Karpas-422 (cell line): ENCODE data around the gene SLX4. TPM values are rescaled to one million over a fixed set of nuclear protein-coding genes. Genes with fewer than 3 reads are reported as not detected.

Source experiments
- DNase-seq: peaks from one replicate; pipeline ENCODE4 v3.0.0-alpha.2; 2015
- H2AFZ ChIP-seq: fragments of 200-600 bp; sonication (generic); 2 replicates; pipeline ENCODE4 v1.6.1; 2014; ENCODE audit warnings: antibody characterized with exemption, low read length, mixed read lengths
- H3K27ac ChIP-seq: fragments of 200-600 bp; sonication (generic); 2 replicates; pipeline ENCODE4 v1.5.1; 2014; ENCODE audit warnings: mild to moderate bottlenecking, low read length, moderate library complexity
- H3K27me3 ChIP-seq: fragments of 200-600 bp; sonication (generic); 2 replicates; pipeline ENCODE4 v1.6.1; 2014; ENCODE audit warnings: low read length, mixed read lengths
- H3K36me3 ChIP-seq: fragments of 200-600 bp; sonication (generic); 2 replicates; pipeline ENCODE4 v1.6.1; 2014; ENCODE audit warnings: low read length, mixed read lengths; ENCODE audit not compliant: insufficient read depth
- H3K4me1 ChIP-seq: fragments of 200-600 bp; sonication (generic); 2 replicates; pipeline ENCODE4 v1.6.1; 2014; ENCODE audit warnings: mild to moderate bottlenecking, low read length, mixed read lengths
- H3K4me2 ChIP-seq: fragments of 200-600 bp; sonication (generic); 2 replicates; pipeline ENCODE4 v1.6.1; 2014; ENCODE audit warnings: low read length, low read depth, mild to moderate bottlenecking; ENCODE audit not compliant: poor library complexity, severe bottlenecking
- H3K4me3 ChIP-seq: fragments of 200-600 bp; sonication (generic); 2 replicates; pipeline ENCODE4 v1.5.1; 2014; ENCODE audit warnings: mild to moderate bottlenecking, antibody characterized with exemption, low read length, mixed read lengths
- H3K79me2 ChIP-seq: fragments of 200-600 bp; sonication (generic); 2 replicates; pipeline ENCODE4 v1.6.1; 2014; ENCODE audit warnings: mild to moderate bottlenecking, low read length, mixed read lengths
- H3K9ac ChIP-seq: fragments of 200-600 bp; sonication (generic); 2 replicates; pipeline ENCODE4 v1.6.0; 2014; ENCODE audit warnings: low read length
- H3K9me2 ChIP-seq: fragments of 200-600 bp; sonication (generic), shearing (Covaris generic); replicated peaks from 2 replicates; pipeline ENCODE4 v1.6.0; 2014; ENCODE audit warnings: mild to moderate bottlenecking, low read length, moderate library complexity; ENCODE audit not compliant: insufficient read depth
- H3K9me3 ChIP-seq: fragments of 300-700, 200-600 bp; sonication (generic); 2 replicates; pipeline ENCODE4 v1.6.1; 2014; ENCODE audit warnings: low read length, mixed read lengths
- H4K20me1 ChIP-seq: fragments of 200-600 bp; sonication (generic); 2 replicates; pipeline ENCODE4 v1.6.1; 2014; ENCODE audit warnings: mild to moderate bottlenecking, antibody characterized with exemption, low read length, low read depth; ENCODE audit not compliant: insufficient read depth
- total RNA-seq: library from RNA; depleted of rRNA; stranded (reverse); fragments of >200 nt; shearing (Covaris generic); gene quantifications from 2 replicates; pipeline ENCODE4 v1.2.3, GENCODE V29; 2014; ENCODE audit warnings: low replicate concordance

SLX4 gene
- total RNA-seq, 1 experiment from 2014 or later, result 9.1 TPM

DNA sequence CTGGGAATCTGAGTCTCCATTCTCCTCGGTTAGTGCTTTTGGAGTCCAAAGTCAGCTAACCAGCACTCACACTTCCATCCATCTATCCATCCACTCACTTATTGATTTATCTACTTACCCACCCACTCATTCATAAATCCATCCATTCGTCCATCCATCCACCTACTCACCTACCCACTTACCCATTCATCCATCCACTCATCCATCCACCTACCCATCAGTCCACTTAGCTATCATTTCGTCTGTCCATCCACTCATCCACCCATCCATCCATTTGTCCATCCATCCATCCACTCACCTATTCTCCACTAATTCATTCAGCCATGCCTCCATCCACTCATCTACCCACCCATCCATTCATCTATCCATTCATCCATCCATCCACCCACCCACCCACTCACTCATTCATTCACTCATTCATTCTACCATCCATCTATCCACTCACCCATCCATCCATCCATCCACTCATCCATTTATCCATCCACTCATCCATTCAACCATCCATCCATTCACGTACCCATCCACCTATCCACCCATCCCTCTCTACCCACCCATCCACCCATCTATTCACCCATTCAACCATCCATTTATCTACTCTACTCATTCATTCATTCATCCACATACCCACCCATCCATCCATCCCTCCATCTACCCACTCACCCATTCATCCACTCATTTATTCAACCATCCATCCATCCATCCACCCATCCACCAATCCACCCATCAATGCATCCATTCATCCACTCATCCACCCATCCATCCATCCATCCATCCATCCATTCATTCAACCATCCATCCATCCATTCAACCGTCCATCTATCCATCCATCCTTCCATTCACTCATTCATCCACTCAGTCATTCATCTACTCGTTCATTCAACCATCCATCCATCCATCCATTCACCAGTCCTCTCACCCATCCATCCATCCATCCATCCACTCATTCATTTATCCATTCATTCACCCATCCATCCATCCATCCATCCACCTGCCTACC, 60.3 kb downstream of the SLX4 start:
- DNase-seq, result no peak
- Histone ChIP-seq H3K9me2 (0 out of 2 replicates have a peak, but pooled peaks cover 6% of the 10 kb centered on the region), H3K4me1 (no peaks in the 10 kb centered on the region), H3K79me2 (no peaks in the 10 kb centered on the region), H3K9me3 (no peaks in the 10 kb centered on the region), H2AFZ (no peak overlapping the region), H4K20me1 (no peaks in the 10 kb centered on the region), H3K4me2 (no peak overlapping the region), H3K27me3 (no peaks in the 10 kb centered on the region), H3K9ac (no peak overlapping the region), H3K27ac (no peak overlapping the region), H3K36me3 (peaks cover 29% of the 10 kb centered on the region), H3K4me3 (no peak overlapping the region)

DNA sequence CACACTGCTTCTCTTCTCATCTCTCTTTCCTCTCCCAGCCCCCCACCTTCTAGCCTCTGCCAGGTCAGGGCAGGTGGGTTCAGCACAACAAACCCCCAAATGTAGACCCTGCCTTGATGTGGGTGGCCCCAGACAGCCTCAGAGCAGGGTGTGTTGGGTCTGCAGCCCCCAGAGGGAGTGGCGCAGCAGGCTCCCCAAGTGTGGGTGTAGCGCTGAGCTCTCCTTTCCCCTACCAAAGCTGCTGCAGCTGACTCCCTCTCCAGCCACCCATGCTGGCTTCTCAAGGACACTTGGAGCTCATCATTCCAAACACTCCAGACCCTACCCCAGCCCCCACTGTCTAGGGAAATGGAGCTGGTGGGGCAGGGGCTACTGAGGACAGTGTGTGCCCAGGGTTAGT, 61.5 kb downstream of the SLX4 start:
- Histone ChIP-seq H3K27ac (no peak overlapping the region), H3K4me3 (no peak overlapping the region), H3K4me1 (no peaks in the 10 kb centered on the region), H3K9me2 (0 out of 2 replicates have a peak, but pooled peaks cover 6% of the 10 kb centered on the region), H3K9ac (no peak overlapping the region), H3K27me3 (no peaks in the 10 kb centered on the region), H3K9me3 (no peaks in the 10 kb centered on the region), H2AFZ (no peak overlapping the region), H4K20me1 (no peaks in the 10 kb centered on the region), H3K4me2 (no peak overlapping the region), H3K79me2 (no peaks in the 10 kb centered on the region), H3K36me3 (peaks cover 29% of the 10 kb centered on the region)
- no peak for DNase-seq

- no peaks in the 10 kb centered on the region for H4K20me1 ChIP-seq
- no peak overlapping the region for H3K9ac ChIP-seq
- 0 out of 2 replicates have a peak, but pooled peaks cover 6% of the 10 kb centered on the region for H3K9me2 ChIP-seq
- H3K36me3 ChIP-seq, result peaks cover 20% of the 10 kb centered on the region
- H3K4me3 ChIP-seq, result no peak overlapping the region
- no peaks in the 10 kb centered on the region for H3K4me1 ChIP-seq
- H3K27me3 ChIP-seq, result no peaks in the 10 kb centered on the region
- no peak overlapping the region for H3K27ac ChIP-seq
- H3K4me2 ChIP-seq, result no peak overlapping the region
- DNase-seq, result no peak
- no peak overlapping the region for H2AFZ ChIP-seq
- no peaks in the 10 kb centered on the region for H3K79me2 ChIP-seq
- no peaks in the 10 kb centered on the region for H3K9me3 ChIP-seq
Observed at GRCh38 chr16:3548859-3549258, 62.5 kb downstream of the SLX4 start.

- no peaks in the 10 kb centered on the region for H3K27me3 ChIP-seq
- H3K36me3 ChIP-seq, result peaks cover 20% of the 10 kb centered on the region
- no peak overlapping the region for H3K4me3 ChIP-seq
- H4K20me1 ChIP-seq, result no peaks in the 10 kb centered on the region
- no peaks in the 10 kb centered on the region for H3K4me1 ChIP-seq
- H3K9me2 ChIP-seq, result 0 out of 2 replicates have a peak, but pooled peaks cover 6% of the 10 kb centered on the region
- H3K79me2 ChIP-seq, result no peaks in the 10 kb centered on the region
- no peak overlapping the region for H3K27ac ChIP-seq
- no peak overlapping the region for H2AFZ ChIP-seq
- H3K9me3 ChIP-seq, result no peaks in the 10 kb centered on the region
- no peak overlapping the region for H3K9ac ChIP-seq
- no peak overlapping the region for H3K4me2 ChIP-seq
- DNase-seq, result no peak
Observed at GRCh38 chr16:3548445-3548844, 63.0 kb downstream of the SLX4 start.

GRCh38 chr16:3546986-3547682, 64.3 kb downstream of the SLX4 start:
- no peak overlapping the region for H3K4me2 ChIP-seq
- H3K27ac ChIP-seq, result no peak overlapping the region
- H3K4me1 ChIP-seq, result no peaks in the 10 kb centered on the region

DNA sequence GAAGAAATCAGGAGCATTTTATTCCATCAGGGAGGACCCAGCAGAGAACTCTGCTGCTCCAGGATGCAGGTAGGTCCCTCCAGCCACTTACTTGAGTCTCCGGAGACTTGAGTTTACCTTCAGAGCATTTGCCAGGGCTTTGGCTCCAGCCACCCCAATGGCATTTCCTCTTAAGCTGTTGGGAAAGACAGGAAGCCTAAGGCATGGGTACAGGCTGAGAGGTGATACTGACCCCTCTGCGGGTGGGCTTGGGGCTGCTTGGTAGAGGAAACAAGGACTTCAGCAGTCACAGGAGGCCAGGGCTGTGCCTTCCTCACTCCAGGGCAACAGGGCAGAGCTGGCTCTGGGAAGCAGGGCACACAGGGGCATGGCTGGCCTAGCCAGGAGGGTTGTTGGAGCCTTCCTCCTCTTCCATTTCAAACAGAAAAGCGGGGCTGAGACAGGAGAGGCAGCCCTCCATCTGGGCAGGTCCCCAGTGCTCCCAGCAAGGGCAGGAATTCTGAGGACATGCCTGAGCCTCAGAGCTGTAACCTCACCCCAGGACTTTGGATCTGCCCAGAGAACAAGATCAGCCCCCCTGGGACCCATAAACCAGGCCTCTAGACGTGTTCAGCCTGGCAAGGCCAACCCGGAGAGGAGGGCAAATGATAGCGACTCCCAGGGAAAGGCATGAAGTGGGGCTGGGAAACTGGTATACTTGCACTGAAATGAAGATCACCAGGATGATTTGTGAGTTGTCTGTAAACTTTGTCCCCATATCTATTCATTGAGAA, 68.6 kb downstream of the SLX4 start:
- no peak overlapping the region for H3K9ac ChIP-seq
- H4K20me1 ChIP-seq, result no peaks in the 10 kb centered on the region
- no peaks in the 10 kb centered on the region for H3K79me2 ChIP-seq
- no peaks in the 10 kb centered on the region for H3K9me3 ChIP-seq
- no peaks in the 10 kb centered on the region for H3K9me2 ChIP-seq
- no peak overlapping the region for H3K4me3 ChIP-seq
- H2AFZ ChIP-seq, result no peak overlapping the region
- no peak for DNase-seq
- H3K4me1 ChIP-seq, result no peaks in the 10 kb centered on the region
- H3K27ac ChIP-seq, result no peak overlapping the region
- no peaks in the 10 kb centered on the region for H3K27me3 ChIP-seq
- no peak overlapping the region for H3K4me2 ChIP-seq
- peaks cover 14% of the 10 kb centered on the region for H3K36me3 ChIP-seq

More at GRCh38 chr16:3546986-3547682, 64.3 kb downstream of the SLX4 start:
- no peak for DNase-seq
- Histone ChIP-seq H3K79me2 (no peaks in the 10 kb centered on the region), H3K9me3 (no peaks in the 10 kb centered on the region), H3K9me2 (0 out of 2 replicates have a peak, but pooled peaks cover 6% of the 10 kb centered on the region), H3K36me3 (peaks cover 15% of the 10 kb centered on the region), H3K27me3 (no peaks in the 10 kb centered on the region), H2AFZ (no peak overlapping the region), H4K20me1 (no peaks in the 10 kb centered on the region), H3K4me3 (no peak overlapping the region), H3K9ac (no peak overlapping the region)

DNA sequence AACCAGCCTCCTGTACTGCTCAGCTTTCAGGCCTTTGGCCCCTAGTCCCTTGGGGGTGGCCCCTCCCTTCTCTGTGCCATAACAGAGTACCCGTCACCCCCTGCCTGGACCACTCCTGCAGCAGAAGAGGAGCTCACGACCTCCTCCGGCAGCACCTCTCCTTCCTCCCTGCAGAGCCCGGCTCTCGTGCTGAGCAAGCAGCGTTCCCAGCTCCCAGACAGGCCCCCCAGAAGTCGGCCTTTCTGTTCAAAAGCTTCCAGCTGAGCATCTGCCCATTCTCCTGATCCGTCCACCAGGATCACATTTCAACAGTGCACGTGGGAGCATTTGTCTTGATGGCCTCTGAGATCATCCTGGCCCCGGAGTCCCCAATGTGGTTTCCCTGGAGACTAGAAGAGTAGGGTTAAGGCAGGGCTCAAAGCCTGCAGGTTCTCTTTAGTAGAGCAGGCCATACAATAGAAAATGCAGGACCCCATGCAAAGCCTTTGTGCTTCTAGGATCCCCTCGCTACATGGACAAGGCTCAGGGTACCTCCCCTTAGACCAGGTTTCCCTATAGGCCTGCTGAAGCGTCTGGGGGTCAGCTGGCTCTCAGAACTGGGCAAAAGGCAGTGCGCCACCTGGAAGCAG, 69.8 kb downstream of the SLX4 start:
- H3K27me3 ChIP-seq, result no peaks in the 10 kb centered on the region
- peaks cover 5% of the 10 kb centered on the region for H3K4me1 ChIP-seq
- H3K27ac ChIP-seq, result no peak overlapping the region
- H3K9me2 ChIP-seq, result no peaks in the 10 kb centered on the region
- no peaks in the 10 kb centered on the region for H3K79me2 ChIP-seq
- no peak overlapping the region for H3K4me2 ChIP-seq
- H3K9ac ChIP-seq, result no peak overlapping the region
- no peak for DNase-seq
- no peak overlapping the region for H3K4me3 ChIP-seq
- H2AFZ ChIP-seq, result no peak overlapping the region
- peaks cover 14% of the 10 kb centered on the region for H3K36me3 ChIP-seq
- no peaks in the 10 kb centered on the region for H3K9me3 ChIP-seq
- no peaks in the 10 kb centered on the region for H4K20me1 ChIP-seq
